HG03457 (cell line): ENCODE data around the gene GPR156.

Experiments
- ATAC-seq: cut with Tn5 transposase; IDR thresholded peaks from one replicate; pipeline ENCODE4 v1.9.1; 2021; ENCODE audit warnings: moderate number of reproducible peaks; ENCODE audit not compliant: unreplicated experiment

Gene GPR156

DNA sequence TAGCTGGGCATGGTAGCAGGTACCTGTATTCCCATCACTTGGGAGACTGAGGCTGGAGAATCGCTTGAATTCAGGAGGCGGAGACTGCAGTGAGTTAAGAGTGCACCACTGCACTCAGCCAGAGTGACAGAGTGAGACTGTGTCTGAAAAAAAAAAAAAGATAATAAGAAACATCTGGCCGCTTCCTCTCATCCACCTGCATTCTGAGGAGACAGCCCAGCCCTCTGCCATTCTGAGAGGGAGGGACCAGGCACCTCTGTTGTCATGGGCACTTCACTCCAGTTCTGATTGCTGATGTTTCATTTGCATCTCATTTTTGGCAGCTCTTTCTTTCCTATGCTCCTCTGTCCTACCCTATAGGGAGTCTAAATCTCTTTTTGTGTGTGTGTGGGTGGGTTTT, 154.4 kb downstream of the GPR156 start:
- ATAC-seq, result no peak

DNA sequence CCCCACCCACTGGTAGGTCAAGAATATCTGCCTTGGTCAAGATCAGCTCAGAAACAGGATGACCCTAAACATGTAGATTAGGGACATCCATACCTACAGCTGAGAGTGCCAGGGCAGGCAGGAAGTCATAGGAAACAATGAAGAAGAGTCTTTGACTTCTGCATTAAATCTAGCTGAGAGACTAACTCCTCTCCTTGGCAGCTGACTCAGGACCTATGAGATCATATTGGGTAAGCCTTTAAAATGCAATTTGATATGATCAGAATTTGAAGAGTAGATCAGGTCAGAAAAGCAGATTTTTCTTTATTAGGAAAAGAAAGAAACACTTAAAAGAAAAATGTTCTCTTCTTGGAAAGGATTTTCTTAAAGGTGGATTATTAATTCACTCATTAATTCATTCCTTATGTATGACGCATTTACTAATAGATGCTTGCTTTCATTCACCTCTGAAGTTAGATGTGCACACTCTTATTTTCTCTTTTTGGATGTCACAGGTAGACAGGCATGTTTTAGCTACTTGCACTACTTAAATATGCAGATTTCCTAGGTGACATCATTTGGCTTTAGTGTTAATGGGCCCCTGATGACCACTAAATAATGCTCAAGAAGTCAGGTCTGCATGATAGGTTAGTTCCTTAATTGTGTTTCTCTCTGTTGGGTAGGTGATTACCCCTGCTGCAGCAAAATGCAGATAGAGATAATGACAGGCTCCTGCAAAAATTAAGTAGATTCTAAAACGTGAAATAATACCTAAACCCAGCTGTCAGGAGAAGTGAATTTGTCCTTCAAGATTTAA, 155.1 kb downstream of the GPR156 start:
- ATAC-seq, result no peak

DNA sequence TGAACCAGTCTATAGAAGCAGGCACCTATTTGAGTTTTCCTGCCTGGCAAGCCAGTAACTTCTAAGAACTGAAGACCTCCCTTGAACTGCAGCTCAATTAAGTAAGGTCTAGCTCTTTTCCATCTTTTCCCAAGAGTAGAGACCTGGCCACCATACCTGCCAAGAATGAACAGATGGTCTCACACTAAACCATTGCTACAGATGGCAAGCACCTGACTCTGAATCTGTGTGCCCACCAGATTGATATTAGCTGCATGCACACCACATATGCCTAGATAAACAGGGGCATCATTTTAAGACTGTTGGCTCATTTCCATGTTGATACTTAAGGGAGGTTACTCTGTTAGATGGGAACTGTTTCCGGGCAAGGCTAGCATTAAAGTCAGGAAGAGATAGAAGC, 156.0 kb downstream of the GPR156 start:
- no peak for ATAC-seq

DNA sequence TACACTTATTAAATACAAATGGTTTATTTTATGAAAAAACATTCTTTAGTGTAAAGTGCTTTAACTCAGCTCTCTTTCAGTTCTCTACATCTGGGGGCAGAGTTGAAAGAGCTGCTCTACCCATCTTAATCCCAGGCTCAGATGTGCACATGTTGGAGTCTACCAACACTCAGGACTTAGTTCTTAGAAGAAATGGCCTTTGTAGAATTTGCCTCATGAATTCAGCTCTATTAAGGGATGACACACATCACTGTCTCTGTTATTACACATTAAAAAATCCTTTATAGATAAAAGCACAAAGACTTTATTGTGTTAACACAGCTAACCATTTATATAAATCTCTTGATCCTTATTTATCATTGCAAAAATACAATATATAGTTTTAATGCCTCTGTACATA, 159.0 kb downstream of the GPR156 start:
- ATAC-seq, result no peak

DNA sequence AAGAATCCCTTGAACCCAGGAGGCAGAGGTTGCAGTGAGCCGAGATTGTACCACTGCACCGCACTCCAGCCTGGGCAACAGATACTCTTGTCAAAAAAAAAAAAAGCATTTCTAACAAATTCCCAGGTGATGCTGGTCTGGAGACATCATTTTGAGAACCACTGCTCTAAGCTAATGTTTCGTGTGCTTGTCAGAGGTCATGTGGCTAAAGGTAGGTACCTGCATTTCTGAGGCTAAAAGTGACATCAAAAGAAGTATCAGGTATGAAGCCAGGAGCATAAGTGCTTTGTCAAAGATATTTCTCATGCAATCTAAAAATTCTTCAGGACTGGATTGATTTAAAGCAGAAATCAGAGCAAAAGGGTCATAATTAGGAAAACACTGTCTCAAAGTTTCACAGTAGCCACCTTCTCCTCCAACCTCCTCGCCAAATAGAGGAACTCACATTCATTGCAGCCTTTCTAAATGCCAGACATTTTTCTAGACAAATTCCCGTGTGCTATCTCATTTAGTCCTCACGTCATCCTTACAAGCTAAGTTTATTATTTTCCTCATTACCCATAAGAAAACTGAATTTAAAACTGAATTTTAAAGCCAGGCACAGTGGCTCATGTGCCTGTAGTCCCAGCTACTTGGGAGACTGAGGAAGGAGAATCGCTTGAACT, 165.0 kb downstream of the GPR156 start:
- ATAC-seq, result no peak
